ENCODE results near the gene AP3D1. TPM values are rescaled to one million over a fixed set of nuclear protein-coding genes. Genes with fewer than 3 reads are reported as not detected.
"Not testable (repeated sequence)": the region's sequence is repeated elsewhere in the genome, so short reads cannot be mapped to it uniquely, and the experiment has no call there.

The AP3D1 gene
- total RNA-seq, 1 experiment from 2014 or later: 145 TPM

- not testable (repeated sequence) for DNase-seq (ENCODE audit: low spot score)
These were observed 64.4 kb downstream of the AP3D1 start for GRCh38 chr19:2086695-2087620.

GRCh38 chr19:2084993-2085720 is 66.2 kb downstream of the AP3D1 start:
- DNase-seq (ENCODE audit: low spot score): no peak

GRCh38 chr19:2083174-2083854 is 68.1 kb downstream of the AP3D1 start:
- DNase-seq (ENCODE audit: low spot score): no peak

GRCh38 chr19:2081873-2082810 is 69.2 kb downstream of the AP3D1 start:
- no peak for DNase-seq (ENCODE audit: low spot score)

GRCh38 chr19:2080336-2080988 is 70.9 kb downstream of the AP3D1 start:
- no peak for DNase-seq (ENCODE audit: low spot score)

- no peak for DNase-seq (ENCODE audit: low spot score)
These were observed 71.5 kb downstream of the AP3D1 start for GRCh38 chr19:2079865-2080301.

- DNase-seq (ENCODE audit: low spot score): no peak
These were observed 72.1 kb downstream of the AP3D1 start for GRCh38 chr19:2079076-2079864.

- DNase-seq (ENCODE audit: low spot score): no peak
These were observed 73.3 kb downstream of the AP3D1 start for GRCh38 chr19:2077833-2078619.

GRCh38 chr19:2077398-2077797 is 74.0 kb downstream of the AP3D1 start:
- DNase-seq (ENCODE audit: low spot score): no peak

GRCh38 chr19:2076526-2076944 is 74.8 kb downstream of the AP3D1 start:
- DNase-seq (ENCODE audit: low spot score): no peak

GRCh38 chr19:2072757-2073551 is 78.4 kb downstream of the AP3D1 start:
- DNase-seq (ENCODE audit: low spot score): no peak

GRCh38 chr19:2070986-2071673 is 80.2 kb downstream of the AP3D1 start:
- DNase-seq (ENCODE audit: low spot score): no peak

GRCh38 chr19:2070436-2070827 is 80.9 kb downstream of the AP3D1 start:
- no peak for DNase-seq (ENCODE audit: low spot score)

GRCh38 chr19:2064788-2065524 is 86.4 kb downstream of the AP3D1 start:
- no peak for DNase-seq (ENCODE audit: low spot score)

GRCh38 chr19:2064395-2064787 is 87.0 kb downstream of the AP3D1 start:
- DNase-seq (ENCODE audit: low spot score): no peak

- DNase-seq (ENCODE audit: low spot score): no peak
These were observed 87.5 kb downstream of the AP3D1 start for GRCh38 chr19:2063824-2064223.

GRCh38 chr19:2062770-2063169 is 88.6 kb downstream of the AP3D1 start:
- no peak for DNase-seq (ENCODE audit: low spot score)

All from HT-29 (cell line).